ENCODE results near the gene PIK3CB.
"Not testable (repeated sequence)": the region's sequence is repeated elsewhere in the genome, so short reads cannot be mapped to it uniquely, and the experiment has no call there.

Gene PIK3CB

DNA sequence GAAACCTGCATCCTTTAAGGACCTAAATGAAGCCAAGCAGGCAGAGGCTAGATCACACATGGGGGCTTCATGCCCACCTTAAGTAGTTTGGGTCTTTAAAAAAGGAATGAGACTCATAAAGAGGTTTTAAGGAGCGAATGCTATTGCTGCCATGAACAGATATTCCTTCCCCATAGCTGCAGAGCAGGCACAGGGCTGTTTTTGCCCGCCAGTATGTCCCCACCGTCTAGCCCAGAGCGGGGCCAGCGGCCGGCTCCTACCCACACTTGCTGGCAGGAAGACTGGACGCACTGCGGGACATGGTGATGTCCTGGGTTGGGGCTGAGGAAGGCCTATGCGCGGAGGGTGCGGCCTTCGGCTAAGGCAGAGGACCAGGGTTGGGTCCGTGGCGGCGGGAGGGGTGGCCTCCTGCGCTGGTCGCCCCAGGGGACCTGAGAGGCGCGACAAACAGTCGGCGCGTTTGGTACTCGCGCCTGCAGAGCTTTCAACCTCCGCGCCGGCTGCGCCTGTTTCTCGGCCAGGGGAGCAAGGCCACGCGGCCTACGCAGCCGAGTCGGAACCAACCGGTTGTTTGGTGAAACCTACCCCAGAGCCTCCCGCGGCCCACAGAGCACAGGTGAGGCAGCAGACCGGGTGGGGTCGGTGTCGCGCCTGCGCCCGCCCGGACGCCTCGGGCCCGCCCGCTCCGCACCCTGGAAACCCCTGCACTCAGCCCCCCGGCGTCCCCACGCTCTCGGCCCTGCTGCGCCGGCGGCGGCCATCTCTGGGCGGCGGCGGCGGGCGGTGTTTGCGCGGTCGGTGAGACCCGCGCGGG, 226.2 kb downstream of the PIK3CB start, which contains the start of gene FAIM:
Gene FAIM (plus strand): TSS at position 450 of the 814 bp plus-strand sequence. CDS start 10,956 bp downstream, outside the sequence.
- DNase-seq (ENCODE audit: low spot score) = peak; percentile 76

DNA sequence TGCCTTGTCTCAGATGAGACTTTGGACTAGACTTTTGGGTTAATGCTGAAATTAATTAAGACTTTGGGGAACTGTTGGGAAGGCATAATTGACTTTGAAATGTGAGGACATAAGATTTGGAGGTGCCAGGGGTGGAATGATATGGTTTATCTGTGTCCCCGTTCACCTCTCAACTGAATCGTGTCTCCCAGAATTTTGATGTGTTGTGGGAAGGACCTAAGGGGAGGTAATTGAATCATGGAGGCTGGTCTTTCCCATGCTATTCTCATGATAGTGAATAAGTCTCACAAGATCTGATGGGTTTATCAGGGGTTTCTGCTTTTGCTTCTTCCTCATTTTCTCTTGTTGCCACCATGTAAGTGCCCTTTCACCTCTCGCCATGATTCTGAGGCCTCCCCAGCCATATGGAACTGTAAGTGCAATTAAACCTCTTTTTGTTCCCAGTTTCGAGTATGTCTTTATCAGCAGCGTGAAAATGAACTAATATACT, 230.6 kb downstream of the PIK3CB start:
- DNase-seq (ENCODE audit: low spot score) = not testable (repeated sequence)

Data from SW480 (cell line).